ENCODE data around the gene UBB.

Gene UBB

GRCh38 chr17:16419074-16419928, 38.4 kb downstream of the UBB start:
- DNase-seq (ENCODE audit: low spot score) = peak; percentile 83

- DNase-seq (ENCODE audit: low spot score) = peak; percentile 79
Measured at GRCh38 chr17:16419929-16420271, 39.0 kb downstream of the UBB start.

DNA sequence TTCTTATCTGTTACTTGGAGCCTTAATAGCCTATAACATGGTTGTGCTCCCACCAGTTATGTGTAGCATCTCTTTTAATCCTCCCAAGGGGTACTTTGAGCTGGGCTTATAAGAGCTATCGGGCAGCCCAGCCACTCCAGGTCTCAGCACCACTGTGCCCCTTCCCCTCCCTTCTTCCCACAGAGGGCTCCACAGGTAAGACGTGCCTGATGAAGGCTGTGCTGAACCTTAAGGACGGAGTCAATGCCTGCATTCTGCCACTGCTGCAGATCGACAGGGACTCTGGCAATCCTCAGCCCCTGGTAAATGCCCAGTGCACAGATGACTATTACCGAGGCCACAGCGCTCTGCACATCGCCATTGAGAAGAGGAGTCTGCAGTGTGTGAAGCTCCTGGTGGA, 41.5 kb downstream of the UBB start:
- DNase-seq (ENCODE audit: low spot score) = no peak

DNA sequence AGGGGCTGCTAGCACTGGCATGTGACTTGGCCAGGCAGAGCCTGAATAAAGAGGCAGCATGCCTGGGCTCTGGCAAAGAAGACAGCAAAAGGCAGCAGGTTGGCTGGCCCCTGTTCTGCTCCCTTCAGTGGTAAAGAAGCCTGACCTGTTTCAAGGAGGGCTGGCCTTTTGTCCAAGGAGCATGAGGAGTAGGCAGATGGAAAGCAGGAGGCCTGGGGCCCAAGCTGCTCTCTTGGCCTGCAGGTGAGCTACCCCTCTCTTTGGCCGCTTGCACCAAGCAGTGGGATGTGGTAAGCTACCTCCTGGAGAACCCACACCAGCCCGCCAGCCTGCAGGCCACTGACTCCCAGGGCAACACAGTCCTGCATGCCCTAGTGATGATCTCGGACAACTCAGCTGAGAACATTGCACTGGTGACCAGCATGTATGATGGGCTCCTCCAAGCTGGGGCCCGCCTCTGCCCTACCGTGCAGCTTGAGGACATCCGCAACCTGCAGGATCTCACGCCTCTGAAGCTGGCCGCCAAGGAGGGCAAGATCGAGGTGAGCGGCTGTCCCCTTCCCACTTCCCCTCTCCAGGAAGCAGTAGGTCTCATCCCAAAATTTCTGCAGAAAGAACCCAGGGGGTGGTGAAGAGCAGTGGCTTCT, 42.5 kb downstream of the UBB start:
- no peak for DNase-seq (ENCODE audit: low spot score)

- no peak for DNase-seq (ENCODE audit: low spot score)
Measured at GRCh38 chr17:16425202-16425601, 44.3 kb downstream of the UBB start.

GRCh38 chr17:16425698-16426659, 45.1 kb downstream of the UBB start:
- no peak for DNase-seq (ENCODE audit: low spot score)

DNA sequence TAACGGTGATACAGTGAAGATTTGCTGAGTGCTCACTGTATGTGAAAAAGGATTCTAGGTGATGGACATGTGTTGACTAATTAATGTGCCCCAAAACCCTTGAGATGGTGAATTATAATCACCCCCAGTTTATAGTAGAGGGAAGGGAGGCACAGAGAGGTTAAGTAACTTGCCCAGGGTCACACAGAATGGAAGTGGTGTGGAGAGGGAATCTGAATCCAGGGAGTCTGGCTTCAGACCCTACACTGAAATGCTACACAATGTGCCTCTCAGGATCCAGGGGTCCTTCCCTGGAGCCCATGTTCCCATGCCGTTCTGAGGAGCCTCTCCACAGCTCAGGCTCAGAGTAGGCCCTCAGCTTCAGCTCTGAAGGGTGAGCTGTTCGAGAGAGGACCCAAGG, 46.1 kb downstream of the UBB start:
- DNase-seq (ENCODE audit: low spot score) = no peak

DNA sequence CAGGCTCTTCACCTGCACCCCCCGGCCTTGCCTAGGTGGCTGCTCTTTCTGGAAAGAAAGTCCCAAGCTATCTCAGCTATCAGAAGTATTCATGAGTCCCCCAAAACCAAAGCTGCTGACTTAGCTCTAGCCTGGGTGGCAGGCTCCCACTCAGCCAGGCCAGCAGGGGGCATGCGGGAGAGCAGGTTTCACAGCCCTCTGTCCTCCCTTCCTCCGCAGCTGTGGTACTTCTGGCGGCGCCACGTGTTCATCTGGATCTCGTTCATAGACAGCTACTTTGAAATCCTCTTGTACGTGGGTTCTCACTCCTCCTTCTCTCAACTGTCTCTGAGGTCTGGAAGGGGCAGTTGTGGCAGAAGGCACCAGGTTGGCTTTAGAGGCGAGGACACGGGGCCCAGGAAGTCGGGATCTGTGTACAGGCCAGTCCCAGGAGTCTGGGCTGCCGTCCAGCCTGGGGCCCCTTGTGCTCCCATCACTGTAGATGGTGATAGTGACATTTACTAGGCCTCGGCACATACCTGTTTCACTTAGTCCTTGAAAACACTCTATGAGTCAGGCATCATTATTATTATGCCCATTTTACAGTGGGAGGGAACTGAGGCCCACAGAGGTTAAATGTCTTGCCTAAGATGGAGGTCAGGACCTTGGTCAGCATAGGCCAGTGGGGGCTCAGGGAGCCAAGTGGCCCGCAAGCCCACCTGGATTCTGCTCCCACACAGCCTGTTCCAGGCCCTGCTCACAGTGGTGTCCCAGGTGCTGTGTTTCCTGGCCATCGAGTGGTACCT, 47.4 kb downstream of the UBB start:
- DNase-seq (ENCODE audit: low spot score) = peak; percentile 78

DNA sequence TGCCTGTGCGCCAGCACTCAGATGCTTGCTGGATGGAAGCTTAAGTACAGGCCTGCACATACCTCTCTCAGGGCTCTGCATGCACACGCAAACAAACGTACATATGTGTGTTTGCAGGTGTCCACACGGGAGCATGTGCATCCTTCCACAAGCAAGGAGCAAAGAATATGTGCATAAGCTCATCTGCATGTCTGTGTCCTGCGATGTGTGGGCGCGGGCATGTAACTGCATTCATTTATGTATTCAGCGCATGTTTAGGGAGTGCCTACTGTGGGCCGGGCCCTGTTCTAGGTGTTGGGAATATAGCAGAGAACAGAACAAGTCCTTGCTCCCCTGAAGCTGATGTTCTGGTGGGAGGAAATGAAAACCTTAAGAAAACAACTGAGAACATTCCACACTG, 48.2 kb downstream of the UBB start:
- DNase-seq (ENCODE audit: low spot score) = no peak

- DNase-seq (ENCODE audit: low spot score) = no peak
Measured at GRCh38 chr17:16430650-16431049, 49.8 kb downstream of the UBB start.

GRCh38 chr17:16432017-16432416, 51.1 kb downstream of the UBB start:
- DNase-seq (ENCODE audit: low spot score) = no peak

All from GM03348 (cell line).